ENCODE data around the gene CDK14. TPM values are rescaled to one million over a fixed set of nuclear protein-coding genes. Genes with fewer than 3 reads are reported as not detected.

Gene CDK14
- total and polyA plus RNA-seq, 2 of the 8 experiments (the other 6 are each of a cell fraction or from before 2014, with no cell fraction given) = 5.5 to 47.3 TPM

- no peak overlapping the region for H2AK5ac ChIP-seq (ENCODE audit: low read depth, low read length)
- H2BK120ac ChIP-seq (replicated peaks; ENCODE audit: low read depth, low read length) = no peak overlapping the region
- peaks cover 0 to 4% (median 2%) of the 10 kb centered on the region in 4 experiments; a peak in 3 of 7 replicates for H3K27me3 ChIP-seq (replicated peaks in 1 of 4; ENCODE audit: control insufficient read depth in 3 of 4, extremely low read depth in 1 of 4, insufficient read depth in 3 of 4, low read length in 3 of 4)
- H4K20me1 ChIP-seq (replicated peaks in 1 of 2; ENCODE audit: control insufficient read depth in 1 of 2, insufficient read depth in 2 of 2, low read length in 2 of 2) = no peaks in the 10 kb centered on the region
- CTCF ChIA-PET (ENCODE audit: partially characterized antibody) = interaction anchor here (0.6 to 2.4 kb wide), 11 partner anchors 14 to 466 kb away, joined by 3 to 12 read pairs (median 5); no protein-coding TSS in a partner anchor
- H3K79me1 ChIP-seq (ENCODE audit: low read depth, low read length) = no peaks in the 10 kb centered on the region
- no peak overlapping the region for H3K56ac ChIP-seq (replicated peaks; ENCODE audit: insufficient read length, low read depth, low read length)
- H2BK20ac ChIP-seq (ENCODE audit: low read length) = no peak overlapping the region
- H4K8ac ChIP-seq (ENCODE audit: extremely low read depth, insufficient read depth, low read length) = no peak overlapping the region; the same call in 1 of the 2 replicates
- H3K9me3 ChIP-seq (ENCODE audit: insufficient read depth in 2 of 2, low read depth in 1 of 2, low read length in 1 of 2) = no peaks in the 10 kb centered on the region
- no peaks in the 10 kb centered on the region for H3K36me3 ChIP-seq (ENCODE audit: control insufficient read depth in 2 of 4, insufficient read depth in 4 of 4, low read length in 3 of 4)
- no peak for FAIRE-seq
- no peak overlapping the region for H3K27ac ChIP-seq (ENCODE audit: low read depth, low read length)
- H4K5ac ChIP-seq (ENCODE audit: insufficient read length, low read depth, low read length) = no peak overlapping the region
- 39% methylated on average over 3 of the region's 3 CpGs; no CpG with 5 or more reads in 1 of the 2 experiments for WGBS, 2 experiments (ENCODE audit: extremely low coverage in 1 of 2, insufficient coverage in 1 of 2, insufficient read length in 1 of 2, insufficient replicate concordance in 2 of 2, low coverage in 1 of 2, low lambda C conversion rate in 2 of 2, missing lambda C conversion rate in 1 of 2)
- H3K18ac ChIP-seq (ENCODE audit: extremely low read depth, low read length) = no peak overlapping the region
- H3K14ac ChIP-seq (ENCODE audit: insufficient read length) = no peak overlapping the region
- no peaks in the 10 kb centered on the region for H3K23me2 ChIP-seq (ENCODE audit: low read depth, low read length)
- DNase-seq (ENCODE audit: low read depth in 1 of 2, low spot score in 2 of 2) = peak in 1 of 2 experiments; percentile 36
- H2BK15ac ChIP-seq (ENCODE audit: low read length) = no peak overlapping the region
- H3K23ac ChIP-seq (ENCODE audit: insufficient read length) = no peak overlapping the region
- peaks cover 0 to 16% of the 10 kb centered on the region in 2 experiments; a peak in 1 of 4 replicates for H3K79me2 ChIP-seq (ENCODE audit: control insufficient read depth in 1 of 2, insufficient read depth in 2 of 2, low read length in 2 of 2)
- H3K4me1 ChIP-seq (replicated peaks in 1 of 4; ENCODE audit: control insufficient read depth in 3 of 4, insufficient read depth in 4 of 4, low read length in 3 of 4) = peaks cover 0 to 21% (median 11%) of the 10 kb centered on the region in 4 experiments; a peak in 4 of 7 replicates
- H2AFZ ChIP-seq (ENCODE audit: low read length) = no peak overlapping the region
- POLR2A ChIA-PET (ENCODE audit: partially characterized antibody) = no interaction called here
- no peak overlapping the region for H4K91ac ChIP-seq (replicated peaks; ENCODE audit: insufficient read length, low read length)
- no peak overlapping the region for H2BK12ac ChIP-seq (ENCODE audit: low read depth, low read length)
- H3K4me2 ChIP-seq (ENCODE audit: insufficient read depth in 1 of 2, low read depth in 2 of 2, low read length in 2 of 2) = peak overlapping the region; percentile 2 to 30; a peak in 2 of 4 replicates
- no peak overlapping the region for H2BK5ac ChIP-seq (ENCODE audit: low read depth, low read length)
- no peak overlapping the region for H3K4ac ChIP-seq (replicated peaks; ENCODE audit: insufficient read length, low read depth, low read length)
- H3K9ac ChIP-seq (replicated peaks in 1 of 4; ENCODE audit: extremely low read depth in 1 of 4, low read depth in 3 of 4, low read length in 3 of 4) = no peak overlapping the region
- H3K4me3 ChIP-seq (ENCODE audit: extremely low read depth in 1 of 4, insufficient read depth in 2 of 4, low read depth in 3 of 4, low read length in 4 of 4) = peak overlapping the region in 1 of 4 experiments; percentile 35; a peak in 1 of 8 replicates
- TF ChIP-seq KDM1A (IDR thresholded peaks at IDR 0.05; ENCODE audit: borderline replicate concordance, low read length) (no peak), TEAD4 (IDR thresholded peaks at IDR 0.05; ENCODE audit: low read depth, low read length) (peak; percentile 84), POLR2AphosphoS5 (IDR thresholded peaks at IDR 0.05; ENCODE audit: low read depth, low read length) (no peak), SRF (IDR thresholded peaks at IDR 0.05; ENCODE audit: low read depth, low read length) (no peak), CTBP2 (IDR thresholded peaks at IDR 0.05; ENCODE audit: borderline replicate concordance, insufficient read depth, insufficient read length, low read length) (no peak), CTCF (IDR thresholded peaks at IDR 0.05; ENCODE audit: control extremely low read depth in 1 of 3, insufficient read depth in 1 of 3, low read depth in 1 of 3, low read length in 3 of 3) (no peak), USF2 (IDR thresholded peaks at IDR 0.05; ENCODE audit: low read length) (no peak), TAF1 (IDR thresholded peaks at IDR 0.05; ENCODE audit: low read depth, low read length) (no peak), RFX5 (IDR thresholded peaks at IDR 0.05; ENCODE audit: borderline replicate concordance, low read depth, low read length) (no peak)
Observed at GRCh38 chr7:90625562-90625961, 29.4 kb downstream of the CDK14 start.
